ENCODE data around the gene ADGRG6.
"Not testable (repeated sequence)": the region's sequence is repeated elsewhere in the genome, so short reads cannot be mapped to it uniquely, and the experiment has no call there.

Gene ADGRG6

GRCh38 chr6:142411145-142411544 is 109.3 kb downstream of the ADGRG6 start:
- DNase-seq (ENCODE audit: low read depth in 2 of 2): no peak

GRCh38 chr6:142412241-142412640 is 110.4 kb downstream of the ADGRG6 start:
- no peak for DNase-seq (ENCODE audit: low read depth in 2 of 2)

GRCh38 chr6:142412658-142413057 is 110.9 kb downstream of the ADGRG6 start:
- no peak for DNase-seq (ENCODE audit: low read depth in 2 of 2)

- DNase-seq (ENCODE audit: low read depth in 2 of 2): no peak
Measured at GRCh38 chr6:142413111-142413510, 111.3 kb downstream of the ADGRG6 start.

- DNase-seq (ENCODE audit: low read depth in 2 of 2): no peak
Measured at GRCh38 chr6:142414462-142415250, 112.8 kb downstream of the ADGRG6 start.

GRCh38 chr6:142416179-142416578 is 114.4 kb downstream of the ADGRG6 start:
- no peak for DNase-seq (ENCODE audit: low read depth in 2 of 2)

- no peak for DNase-seq (ENCODE audit: low read depth in 2 of 2)
Measured at GRCh38 chr6:142416686-142417085, 114.9 kb downstream of the ADGRG6 start.

- DNase-seq (ENCODE audit: low read depth in 2 of 2): no peak
Measured at GRCh38 chr6:142417331-142417750, 115.5 kb downstream of the ADGRG6 start.

- DNase-seq (ENCODE audit: low read depth in 2 of 2): no peak
Measured at GRCh38 chr6:142419071-142419470, 117.3 kb downstream of the ADGRG6 start.

- no peak for DNase-seq (ENCODE audit: low read depth in 2 of 2)
Measured at GRCh38 chr6:142420802-142421201, 119.0 kb downstream of the ADGRG6 start.

GRCh38 chr6:142421285-142422117 is 119.7 kb downstream of the ADGRG6 start:
- no peak for DNase-seq (ENCODE audit: low read depth in 2 of 2)

- DNase-seq (ENCODE audit: low read depth in 2 of 2): not testable (repeated sequence)
Measured at GRCh38 chr6:142426444-142427132, 124.8 kb downstream of the ADGRG6 start.

- DNase-seq (ENCODE audit: low read depth in 2 of 2): not testable (repeated sequence)
Measured at GRCh38 chr6:142428468-142428867, 126.7 kb downstream of the ADGRG6 start.

GRCh38 chr6:142429195-142429594 is 127.4 kb downstream of the ADGRG6 start:
- DNase-seq (ENCODE audit: low read depth in 2 of 2): no peak

GRCh38 chr6:142433419-142433818 is 131.6 kb downstream of the ADGRG6 start:
- DNase-seq (ENCODE audit: low read depth in 2 of 2): no peak

- DNase-seq (ENCODE audit: low read depth in 2 of 2): no peak
Measured at GRCh38 chr6:142438898-142439297, 137.1 kb downstream of the ADGRG6 start.

GRCh38 chr6:142440600-142441293 is 138.9 kb downstream of the ADGRG6 start:
- no peak for DNase-seq (ENCODE audit: low read depth in 2 of 2)

- no peak for DNase-seq (ENCODE audit: low read depth in 2 of 2)
Measured at GRCh38 chr6:142441716-142442115, 139.9 kb downstream of the ADGRG6 start.

- no peak for DNase-seq (ENCODE audit: low read depth in 2 of 2)
Measured at GRCh38 chr6:142443102-142443501, 141.3 kb downstream of the ADGRG6 start.

- no peak for DNase-seq (ENCODE audit: low read depth in 2 of 2)
Measured at GRCh38 chr6:142443532-142443931, 141.7 kb downstream of the ADGRG6 start.

GRCh38 chr6:142444376-142444775 is 142.6 kb downstream of the ADGRG6 start:
- no peak for DNase-seq (ENCODE audit: low read depth in 2 of 2)

GRCh38 chr6:142444881-142445301 is 143.1 kb downstream of the ADGRG6 start:
- DNase-seq (ENCODE audit: low read depth in 2 of 2): no peak
